HCT116 (cell line): ENCODE data around the gene ZNF423.

ENCODE experiments used
- CEBPB ChIP-seq: IDR thresholded peaks from 2 replicates; pipeline ENCODE4 v1.6.1; 2012; ENCODE audit warnings: low read depth
- EZH2 ChIP-seq: fragments of 200-600 bp; sonication (generic); IDR thresholded peaks from 2 replicates; pipeline ENCODE4 v1.6.1; 2017; ENCODE audit warnings: antibody characterized with exemption, mixed run types
- JUND ChIP-seq: IDR thresholded peaks from 2 replicates; pipeline ENCODE4 v1.6.1; 2012
- MAX ChIP-seq: IDR thresholded peaks from 2 replicates; pipeline ENCODE4 v1.6.1; 2012
- POLR2A ChIP-seq: IDR thresholded peaks from 2 replicates; pipeline ENCODE4 v1.7.0; 2011; ENCODE audit warnings: borderline replicate concordance; ENCODE audit not compliant: insufficient read depth, insufficient read length; ENCODE audit errors: extremely low read depth
- POLR2AphosphoS5 ChIP-seq: IDR thresholded peaks from 2 replicates; pipeline ENCODE4 v1.6.1; 2011; ENCODE audit warnings: mild to moderate bottlenecking, low read depth, low read length, moderate library complexity
- RAD21 ChIP-seq: IDR thresholded peaks from 2 replicates; pipeline ENCODE4 v1.6.1; 2012; ENCODE audit warnings: low read depth, mild to moderate bottlenecking
- SP1 ChIP-seq: IDR thresholded peaks from 2 replicates; pipeline ENCODE4 v1.6.1; 2012; ENCODE audit warnings: low read depth
- SRF ChIP-seq: IDR thresholded peaks from 2 replicates; pipeline ENCODE4 v1.6.1; 2012; ENCODE audit warnings: low read depth
- TCF7L2 ChIP-seq: IDR thresholded peaks from 2 replicates; pipeline ENCODE4 v1.7.0; 2011; ENCODE audit warnings: borderline replicate concordance, inconsistent platforms; ENCODE audit not compliant: insufficient read depth, insufficient read length; ENCODE audit errors: extremely low read depth
- YY1 ChIP-seq: IDR thresholded peaks from 2 replicates; pipeline ENCODE4 v1.6.1; 2011; ENCODE audit warnings: low read length, low read depth, moderate library complexity, mild to moderate bottlenecking; ENCODE audit not compliant: insufficient replicate concordance; ENCODE audit errors: extremely low read depth
- TF ChIP-seq, protein P1 (sequence below), 3 experiments: fragments of 200-600 bp in 1 of 3; sonication (generic) in 1 of 3; IDR thresholded peaks in 2 of 3; conservative IDR thresholded peaks in 1 of 3; 2 replicates each; pipeline ENCODE4 v1.5.1; 2012 to 2017; ENCODE audit warnings: low read depth in 2 of 3, low read length in 2 of 3, antibody characterized with exemption in 1 of 3, borderline replicate concordance in 1 of 3, control low read depth in 1 of 3, mild to moderate bottlenecking in 1 of 3, mixed read lengths in 1 of 3, mixed run types in 1 of 3, moderate library complexity in 1 of 3; ENCODE audit not compliant: insufficient read depth in 1 of 3
- TF ChIP-seq, protein P2 (sequence below): IDR thresholded peaks from 2 replicates; pipeline ENCODE4 v1.6.1; 2011; ENCODE audit warnings: mild to moderate bottlenecking, low read length, moderate library complexity; ENCODE audit not compliant: insufficient replicate concordance; ENCODE audit errors: extremely low read depth

DNA sequence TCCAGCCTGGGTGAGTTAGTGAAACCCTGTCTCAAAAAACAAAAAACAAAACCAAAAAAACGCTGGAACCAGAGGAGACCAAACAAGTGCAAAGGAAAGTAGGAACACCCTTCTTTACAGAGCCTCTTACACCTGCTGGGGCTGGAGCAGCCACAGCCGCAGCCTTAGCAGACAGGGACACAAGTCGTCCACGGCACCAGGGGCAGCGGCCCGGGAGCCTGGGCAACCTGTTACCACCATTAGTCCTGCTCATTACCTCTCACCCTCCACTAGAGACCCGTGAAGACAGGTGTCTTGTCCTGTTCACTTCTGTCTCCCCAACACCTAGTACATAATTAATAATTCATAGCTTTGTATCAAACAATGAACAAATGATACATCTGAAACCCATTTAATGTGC lies 398.7 kb downstream of the ZNF423 start:
- TF ChIP-seq POLR2A, result no peak
- TF ChIP-seq YY1, result no peak
- TF ChIP-seq SP1, result no peak
- TF ChIP-seq, protein P1, sequence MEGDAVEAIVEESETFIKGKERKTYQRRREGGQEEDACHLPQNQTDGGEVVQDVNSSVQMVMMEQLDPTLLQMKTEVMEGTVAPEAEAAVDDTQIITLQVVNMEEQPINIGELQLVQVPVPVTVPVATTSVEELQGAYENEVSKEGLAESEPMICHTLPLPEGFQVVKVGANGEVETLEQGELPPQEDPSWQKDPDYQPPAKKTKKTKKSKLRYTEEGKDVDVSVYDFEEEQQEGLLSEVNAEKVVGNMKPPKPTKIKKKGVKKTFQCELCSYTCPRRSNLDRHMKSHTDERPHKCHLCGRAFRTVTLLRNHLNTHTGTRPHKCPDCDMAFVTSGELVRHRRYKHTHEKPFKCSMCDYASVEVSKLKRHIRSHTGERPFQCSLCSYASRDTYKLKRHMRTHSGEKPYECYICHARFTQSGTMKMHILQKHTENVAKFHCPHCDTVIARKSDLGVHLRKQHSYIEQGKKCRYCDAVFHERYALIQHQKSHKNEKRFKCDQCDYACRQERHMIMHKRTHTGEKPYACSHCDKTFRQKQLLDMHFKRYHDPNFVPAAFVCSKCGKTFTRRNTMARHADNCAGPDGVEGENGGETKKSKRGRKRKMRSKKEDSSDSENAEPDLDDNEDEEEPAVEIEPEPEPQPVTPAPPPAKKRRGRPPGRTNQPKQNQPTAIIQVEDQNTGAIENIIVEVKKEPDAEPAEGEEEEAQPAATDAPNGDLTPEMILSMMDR (IDR thresholded peaks at IDR 0.05 in 2 of 3, conservative IDR thresholded peaks at IDR 0.05 in 1 of 3; ENCODE audit: borderline replicate concordance in 1 of 3, insufficient read depth in 1 of 3, low read depth in 2 of 3, low read length in 2 of 3), result no peak
- TF ChIP-seq POLR2AphosphoS5, result no peak
- no peak for TF ChIP-seq RAD21
- TF ChIP-seq TCF7L2, result no peak
- TF ChIP-seq EZH2, result no peak
- no peak for TF ChIP-seq JUND
- TF ChIP-seq, protein P2, sequence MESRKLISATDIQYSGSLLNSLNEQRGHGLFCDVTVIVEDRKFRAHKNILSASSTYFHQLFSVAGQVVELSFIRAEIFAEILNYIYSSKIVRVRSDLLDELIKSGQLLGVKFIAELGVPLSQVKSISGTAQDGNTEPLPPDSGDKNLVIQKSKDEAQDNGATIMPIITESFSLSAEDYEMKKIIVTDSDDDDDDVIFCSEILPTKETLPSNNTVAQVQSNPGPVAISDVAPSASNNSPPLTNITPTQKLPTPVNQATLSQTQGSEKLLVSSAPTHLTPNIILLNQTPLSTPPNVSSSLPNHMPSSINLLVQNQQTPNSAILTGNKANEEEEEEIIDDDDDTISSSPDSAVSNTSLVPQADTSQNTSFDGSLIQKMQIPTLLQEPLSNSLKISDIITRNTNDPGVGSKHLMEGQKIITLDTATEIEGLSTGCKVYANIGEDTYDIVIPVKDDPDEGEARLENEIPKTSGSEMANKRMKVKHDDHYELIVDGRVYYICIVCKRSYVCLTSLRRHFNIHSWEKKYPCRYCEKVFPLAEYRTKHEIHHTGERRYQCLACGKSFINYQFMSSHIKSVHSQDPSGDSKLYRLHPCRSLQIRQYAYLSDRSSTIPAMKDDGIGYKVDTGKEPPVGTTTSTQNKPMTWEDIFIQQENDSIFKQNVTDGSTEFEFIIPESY, result no peak
- TF ChIP-seq CEBPB, result no peak
- no peak for TF ChIP-seq MAX
- no peak for TF ChIP-seq SRF
